GM19372 (cell line): ENCODE results near the gene SMIM45.

Experiments used
- ATAC-seq: cut with Tn5 transposase; IDR thresholded peaks from one replicate; pipeline ENCODE4 v1.9.1; 2021; ENCODE audit warnings: mild to moderate bottlenecking, low read depth, moderate library complexity; ENCODE audit not compliant: unreplicated experiment

SMIM45 gene

DNA sequence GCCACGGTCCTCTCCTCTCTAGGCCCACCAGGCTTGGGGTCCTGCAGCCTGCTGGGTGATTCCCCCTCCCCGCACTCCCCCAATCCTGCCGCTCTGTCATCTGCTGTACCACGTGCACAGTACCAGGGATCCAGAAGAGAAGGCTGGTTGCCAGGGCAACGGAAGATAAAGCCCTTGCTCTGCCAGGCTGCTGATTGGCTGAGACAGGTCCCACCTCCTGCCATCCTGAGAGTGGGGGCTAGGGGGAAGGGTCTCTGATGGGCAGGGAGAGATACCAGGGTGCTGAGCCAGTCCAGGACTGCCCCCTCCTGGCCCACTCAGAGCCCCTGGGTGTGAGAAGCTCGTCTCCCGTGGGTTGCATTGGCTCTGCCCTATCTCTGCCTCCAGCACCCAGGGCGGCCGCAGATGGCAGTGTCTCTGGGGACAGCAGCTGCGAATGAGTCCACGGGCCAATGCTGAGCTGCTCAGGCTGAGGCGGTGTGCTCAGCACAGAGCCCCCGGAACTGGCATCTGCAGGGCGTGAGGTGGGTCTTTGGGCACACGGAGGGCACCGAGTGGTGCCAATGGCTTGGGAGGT is at the start of gene SMIM45:
SMIM45 (plus strand) TSS at position 253 of the 577 bp plus-strand sequence.
- ATAC-seq: no peak

GRCh38 chr22:41902932-41903421 is 49.0 kb upstream of the SMIM45 start:
- no peak for ATAC-seq

- ATAC-seq: no peak
These were observed 47.2 kb upstream of the SMIM45 start for GRCh38 chr22:41904450-41905410.

- ATAC-seq: no peak
These were observed 46.3 kb upstream of the SMIM45 start for GRCh38 chr22:41905411-41906202.

GRCh38 chr22:41906822-41907221 is 45.1 kb upstream of the SMIM45 start:
- no peak for ATAC-seq

GRCh38 chr22:41907436-41908401 is 44.2 kb upstream of the SMIM45 start:
- ATAC-seq: no peak

DNA sequence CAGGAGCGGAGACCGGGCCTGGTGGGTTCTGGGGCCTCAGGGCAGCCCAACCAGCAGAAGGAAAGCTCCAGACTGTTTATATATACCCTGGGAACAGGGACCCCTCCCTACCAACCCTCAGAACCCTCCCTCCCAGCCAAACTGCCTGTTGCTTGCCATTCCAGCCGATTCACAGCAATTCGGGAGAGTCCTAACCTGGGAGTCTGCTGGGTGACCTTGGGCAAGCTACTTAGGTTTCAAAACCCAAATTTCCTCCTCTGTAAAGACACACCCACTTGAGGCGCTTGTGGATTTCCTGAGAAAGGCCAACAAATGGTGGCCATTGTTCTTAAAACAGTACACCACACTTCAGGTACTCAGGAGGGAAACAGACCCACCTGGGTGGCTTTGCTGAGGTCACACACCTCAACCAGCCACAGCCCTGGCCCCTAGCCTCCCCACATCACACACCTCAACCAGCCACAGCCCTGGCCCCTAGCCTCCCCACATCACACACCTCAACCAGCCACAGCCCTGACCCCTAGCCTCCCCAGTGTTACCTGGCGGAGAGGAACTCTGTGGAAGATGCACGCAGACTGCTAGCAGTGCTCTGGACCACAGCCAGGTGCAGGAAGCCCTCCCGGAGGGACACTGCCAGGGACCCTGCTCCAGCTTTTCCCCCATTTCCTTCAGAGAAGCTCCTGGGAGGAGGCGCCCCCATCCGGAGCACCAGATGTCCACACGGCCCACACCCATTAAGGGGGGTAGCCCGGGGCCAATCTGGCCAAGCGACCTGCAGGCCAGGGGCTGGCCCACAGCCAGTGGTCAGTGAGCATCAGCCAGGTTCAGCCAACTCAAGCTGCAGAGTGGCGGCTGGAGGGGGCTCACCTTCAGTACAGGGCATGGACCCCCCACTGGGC is 43.3 kb upstream of the SMIM45 start:
- ATAC-seq: no peak

- ATAC-seq: no peak
These were observed 42.5 kb upstream of the SMIM45 start for GRCh38 chr22:41909310-41910049.

DNA sequence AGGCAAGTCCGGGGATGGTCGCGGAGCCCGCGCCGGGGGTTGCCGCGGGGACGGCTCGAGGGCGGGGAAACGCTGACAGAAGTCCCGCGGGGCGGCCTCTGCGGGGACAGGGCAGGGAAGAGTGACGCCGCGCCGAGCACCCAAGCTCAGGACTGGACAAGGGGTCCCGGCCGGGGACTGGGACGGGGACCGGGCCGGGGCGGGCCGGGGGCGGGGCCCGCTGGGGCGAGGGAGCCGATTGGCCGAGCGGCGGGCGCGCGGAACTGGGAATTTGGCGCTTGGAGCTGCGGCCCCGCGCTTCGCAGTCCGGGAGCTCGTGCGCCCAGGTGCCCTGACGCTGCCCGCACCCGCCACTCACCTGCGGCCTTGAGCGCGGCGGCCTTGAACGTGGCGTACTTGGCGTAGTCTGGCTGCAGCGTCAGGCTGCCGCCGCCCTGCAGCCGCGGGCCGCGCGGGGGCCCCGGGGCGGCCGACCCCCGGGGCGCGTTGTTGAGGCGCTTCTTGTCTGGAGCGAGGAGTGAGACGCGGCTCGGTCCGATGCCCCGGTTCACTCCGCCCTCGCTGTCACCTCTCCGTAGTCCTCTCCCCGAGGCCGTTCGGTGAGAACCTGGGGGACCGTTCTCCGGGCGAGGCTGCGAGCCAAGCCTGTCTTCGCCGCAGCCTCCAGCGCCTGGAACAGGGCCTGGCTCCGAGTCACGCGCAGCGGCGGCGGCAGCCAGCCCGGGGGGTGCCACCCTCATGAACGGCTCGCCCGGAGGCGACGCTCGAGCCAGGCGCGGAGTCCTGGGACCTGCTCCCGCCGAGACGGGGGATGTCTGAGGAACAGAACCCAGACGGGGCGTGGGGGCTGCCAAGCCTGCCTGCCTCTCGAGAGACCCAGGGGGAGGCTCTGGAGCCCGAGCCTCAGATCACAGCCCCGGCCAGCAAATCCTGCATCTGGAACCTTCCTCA is 41.6 kb upstream of the SMIM45 start:
- no peak for ATAC-seq

DNA sequence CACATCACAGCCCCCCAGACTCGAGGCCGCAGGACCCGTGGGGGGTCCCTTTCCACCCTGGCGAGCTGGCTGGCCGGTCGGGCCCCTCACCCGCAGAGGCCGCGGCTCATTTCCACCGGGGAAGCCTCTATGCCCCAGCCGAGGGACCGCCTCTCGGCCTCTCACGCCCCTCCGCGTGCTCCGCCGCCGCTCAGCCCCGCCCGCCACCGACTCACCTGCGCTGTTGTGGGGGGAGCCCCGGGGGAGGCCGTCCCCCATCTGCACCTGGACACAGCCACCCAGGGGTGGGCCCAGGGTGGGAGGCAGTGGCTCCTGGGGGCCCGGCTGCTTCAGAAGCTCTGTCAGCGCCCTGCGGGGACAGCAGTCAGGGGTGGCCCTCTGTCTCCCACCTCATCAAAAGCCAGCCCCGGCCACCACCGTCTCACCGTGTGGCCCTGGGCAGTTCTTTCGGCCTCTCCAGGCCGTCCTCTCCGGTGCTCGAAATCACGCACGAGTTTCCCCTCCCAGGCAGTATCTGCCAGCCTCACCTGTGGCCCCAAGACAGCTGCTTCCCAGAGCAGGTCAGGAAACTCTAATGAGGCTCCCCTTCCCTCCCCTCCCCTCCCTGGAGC is 40.8 kb upstream of the SMIM45 start:
- ATAC-seq: no peak

DNA sequence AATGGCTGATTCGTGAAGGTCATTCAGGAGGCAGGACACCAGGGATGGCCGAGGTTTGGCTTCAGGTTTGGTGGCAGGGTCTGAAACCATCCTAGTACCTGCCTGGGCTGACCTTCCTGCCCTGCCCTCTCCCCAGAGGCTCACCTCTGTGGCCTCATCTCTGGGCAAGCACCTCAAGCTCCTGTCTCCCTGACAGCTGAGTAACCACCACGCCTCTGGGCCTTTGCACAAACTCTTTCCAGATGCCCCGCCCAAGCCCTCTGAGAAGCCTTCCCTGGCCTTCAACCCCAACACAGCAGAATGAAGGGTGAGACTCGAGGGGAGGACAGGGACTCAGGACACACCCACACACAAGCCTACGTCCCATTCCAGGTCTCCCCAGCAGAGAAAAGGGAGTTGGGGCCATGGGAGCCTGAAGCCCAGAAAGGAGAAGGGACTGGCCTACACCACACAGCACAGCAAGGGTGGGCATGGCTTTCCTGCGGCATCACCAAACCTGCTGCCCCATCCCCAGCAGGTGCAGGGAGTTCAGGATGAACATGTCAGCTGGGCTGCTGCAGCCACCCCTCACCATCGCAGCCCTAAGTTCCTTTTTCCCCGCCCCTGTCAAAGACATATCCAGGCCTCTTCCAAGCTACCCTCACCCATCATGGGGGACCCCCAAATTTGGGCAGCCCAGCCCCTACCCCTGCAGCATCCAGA is 39.5 kb upstream of the SMIM45 start:
- no peak for ATAC-seq

DNA sequence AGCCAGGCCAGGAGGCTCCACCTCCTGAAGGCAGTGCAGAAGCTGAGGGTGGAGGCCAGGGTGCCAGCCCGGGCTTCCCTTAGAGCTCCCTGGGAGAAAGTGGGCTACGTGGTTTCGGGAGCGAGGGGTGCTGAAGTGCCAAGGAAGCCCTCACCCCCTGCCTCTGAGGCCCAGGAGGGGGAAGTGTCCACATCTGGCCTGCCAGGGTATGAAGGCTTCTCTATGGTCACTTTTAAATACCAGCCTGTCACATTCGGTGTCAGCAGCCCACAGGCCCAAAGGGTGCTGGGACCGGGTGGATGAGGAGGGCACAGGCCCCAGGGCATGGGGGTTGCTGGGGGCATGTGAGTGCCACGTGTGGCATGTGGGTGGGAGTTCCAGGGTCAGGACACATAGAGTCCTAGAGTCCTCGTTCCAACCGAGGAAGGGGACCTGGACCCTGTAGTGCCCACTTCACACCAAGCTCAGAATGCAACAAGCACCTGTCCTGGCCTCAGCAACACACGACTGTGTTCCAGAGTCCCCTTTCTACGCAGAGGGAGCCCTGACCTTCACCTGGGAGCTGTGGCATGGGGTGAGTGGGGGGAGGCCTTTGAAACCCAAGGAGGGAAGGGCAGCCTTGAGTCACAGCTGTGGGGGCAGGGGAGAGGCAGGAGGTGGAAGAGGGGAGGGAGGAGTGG is 38.8 kb upstream of the SMIM45 start:
- no peak for ATAC-seq

GRCh38 chr22:41913842-41914534 is 38.0 kb upstream of the SMIM45 start:
- ATAC-seq: no peak

GRCh38 chr22:41914611-41915034 is 37.3 kb upstream of the SMIM45 start:
- ATAC-seq: no peak
